Fibroblast of pulmonary artery (primary cell): Measurements from ENCODE around the gene NECTIN4.
A peak's percentile ranks its signal among the peaks of the same experiment; 100 is the strongest.

Experiments used
- DNase-seq: peaks from one replicate; pipeline ENCODE4 v3.0.0-alpha.2; 2010; ENCODE audit warnings: low read depth
- H3K4me3 ChIP-seq: replicated peaks from 2 replicates; pipeline ENCODE4 v1.5.1; 2011; ENCODE audit warnings: low read depth, mild to moderate bottlenecking, control low read depth, low read length, moderate library complexity
- CTCF ChIP-seq: IDR thresholded peaks from 2 replicates; pipeline ENCODE4 v1.5.1; 2011; ENCODE audit warnings: mild to moderate bottlenecking, control low read depth, low read length, inconsistent platforms; ENCODE audit errors: missing control alignments

The NECTIN4 gene

GRCh38 chr1:161077426-161077825 is 11.9 kb downstream of the NECTIN4 start:
- TF ChIP-seq CTCF: no peak
- DNase-seq: no peak

GRCh38 chr1:161076410-161076809 is 12.9 kb downstream of the NECTIN4 start:
- H3K4me3 ChIP-seq: no peak overlapping the region
- DNase-seq: no peak
- no peak for TF ChIP-seq CTCF

More at GRCh38 chr1:161077426-161077825, 11.9 kb downstream of the NECTIN4 start:
- no peak overlapping the region for H3K4me3 ChIP-seq

GRCh38 chr1:161074676-161075368 is 14.5 kb downstream of the NECTIN4 start:
- no peak overlapping the region for H3K4me3 ChIP-seq
- TF ChIP-seq CTCF: no peak
- no peak for DNase-seq

GRCh38 chr1:161073474-161074121 is 15.8 kb downstream of the NECTIN4 start:
- no peak for TF ChIP-seq CTCF
- no peak overlapping the region for H3K4me3 ChIP-seq
- DNase-seq: no peak

- no peak for DNase-seq
- no peak overlapping the region for H3K4me3 ChIP-seq
- TF ChIP-seq CTCF: no peak
Measured at GRCh38 chr1:161072751-161073449, 16.5 kb downstream of the NECTIN4 start.

GRCh38 chr1:161071886-161072371 is 17.4 kb downstream of the NECTIN4 start:
- peak; percentile 60 for DNase-seq
- no peak overlapping the region for H3K4me3 ChIP-seq

More at GRCh38 chr1:161071886-161072371, 17.4 kb downstream of the NECTIN4 start:
- TF ChIP-seq CTCF: peak; percentile 61
